HepG2 (cell line): Measurements from ENCODE around the gene CSHL1. TPM values are rescaled to one million over a fixed set of nuclear protein-coding genes. Genes with fewer than 3 reads are reported as not detected.
"Not testable (repeated sequence)": the region's sequence is repeated elsewhere in the genome, so short reads cannot be mapped to it uniquely, and the experiment has no call there.

Experiments
- ATAC-seq: fragments of 200-7000 bp; cut with Tn5 transposase; 3 replicates; pipeline ENCODE4 v1.9.1; 2020; ENCODE audit warnings: mild to moderate bottlenecking, moderate library complexity
- BruUV-seq: library from RNA; stranded (reverse); fragments of 400-500 nt; replicated peaks from 2 replicates; lab custom pipeline; 2021; lab: Mats Ljungman, UMichigan
- CTCF ChIA-PET: fragments of 300-600 bp; formaldehyde crosslinking; extraction: SDS; loops from one replicate; lab custom pipeline; 2021; ENCODE audit warnings: low total read pairs, inconsistent platforms, low intra/inter-chr PET ratio; lab: Yijun Ruan, JAX
- POLR2A ChIA-PET: fragments of 350-600 bp; sonication (Branson Sonifier 250); formaldehyde crosslinking; loops from one replicate; lab custom pipeline; 2020; ENCODE audit warnings: antibody characterized with exemption, inconsistent platforms; lab: Yijun Ruan, JAX
- DNase-seq: peaks from one replicate; pipeline ENCODE4 v3.0.0-alpha.2; 2015; ENCODE audit warnings: low spot score
- FAIRE-seq: peaks from 3 replicates; lab custom pipeline; 2011; peaks lifted over from hg19 to GRCh38; lab: Jason Lieb, UNC
- H2AFZ ChIP-seq: one replicate; pipeline ENCODE4 v1.6.1; 2011; ENCODE audit warnings: low read length, inconsistent platforms
- H3K27ac ChIP-seq: fragments of 300-600 bp; 3 replicates; pipeline ENCODE4 v1.8.0; 2011; ENCODE audit warnings: mixed run types, mild to moderate bottlenecking, mixed read lengths, low read length, inconsistent platforms; ENCODE audit not compliant: insufficient read depth; ENCODE audit errors: extremely low read length
- H3K27me3 ChIP-seq, 2 experiments: fragments of 200-600 bp in 1 of 2; 2 replicates in 1 of 2; 3 replicates in 1 of 2; pipeline versions ENCODE4 v1.6.0 to v1.8.0; 2011; ENCODE audit warnings: low read length in 2 of 2, mild to moderate bottlenecking in 2 of 2, moderate library complexity in 2 of 2, inconsistent platforms in 1 of 2; ENCODE audit not compliant: insufficient read depth in 2 of 2, control insufficient read depth in 1 of 2
- H3K36me3 ChIP-seq, 2 experiments: fragments of 200-600 bp in 1 of 2; replicated peaks in 1 of 2; 2 replicates in 1 of 2; 3 replicates in 1 of 2; pipeline versions ENCODE4 v1.5.1 to v1.8.0; 2011; ENCODE audit warnings: low read length in 2 of 2, inconsistent platforms in 1 of 2; ENCODE audit not compliant: insufficient read depth in 2 of 2, control insufficient read depth in 1 of 2
- H3K4me1 ChIP-seq: 2 replicates; pipeline ENCODE4 v1.5.1; 2012; ENCODE audit warnings: low read length, inconsistent platforms; ENCODE audit not compliant: insufficient read depth
- H3K4me2 ChIP-seq: 2 replicates; pipeline ENCODE4 v1.6.0; 2011; ENCODE audit warnings: low read depth, low read length, inconsistent platforms
- H3K4me3 ChIP-seq, 3 experiments: fragments of 200-600 bp in 1 of 3; sonication (generic), shearing (Covaris generic) in 1 of 3; replicated peaks in 1 of 3; 2 replicates each; pipeline ENCODE4 v1.5.1; 2011 to 2016; ENCODE audit warnings: low read length in 3 of 3, inconsistent platforms in 2 of 3, low read depth in 2 of 3, mild to moderate bottlenecking in 2 of 3, control low read depth in 1 of 3, mixed read lengths in 1 of 3; ENCODE audit not compliant: insufficient read depth in 1 of 3
- H3K79me2 ChIP-seq: one replicate; pipeline ENCODE4 v1.6.1; 2011; ENCODE audit warnings: low read length, inconsistent platforms; ENCODE audit not compliant: insufficient read depth
- H3K9ac ChIP-seq: 2 replicates; pipeline ENCODE4 v1.6.0; 2011; ENCODE audit warnings: mild to moderate bottlenecking, low read depth, low read length, inconsistent platforms; ENCODE audit not compliant: insufficient read depth
- H3K9me3 ChIP-seq: 2 replicates; pipeline ENCODE4 v1.5.1; 2012; ENCODE audit warnings: mild to moderate bottlenecking, low read length
- H4K20me1 ChIP-seq: 2 replicates; pipeline ENCODE4 v1.6.0; 2011; ENCODE audit warnings: inconsistent platforms, mild to moderate bottlenecking, low read length, moderate library complexity; ENCODE audit not compliant: insufficient read depth
- CEBPB ChIP-seq: IDR thresholded peaks from 2 replicates; pipeline ENCODE4 v1.6.1; 2011; ENCODE audit warnings: low read depth, low read length, improper control_type of control experiment, borderline replicate concordance
- CREBL2 ChIP-seq: sonication (generic); formaldehyde crosslinking; IDR thresholded peaks from 2 replicates; pipeline ENCODE4 v1.8.1; 2023; ENCODE audit warnings: missing genetic modification reagents, mild to moderate bottlenecking, borderline replicate concordance
- E2F5 ChIP-seq: sonication (generic); formaldehyde crosslinking; conservative IDR thresholded peaks from 2 replicates; pipeline ENCODE4 v1.4.0; 2020; ENCODE audit warnings: missing genetic modification reagents
- EEA1 ChIP-seq: sonication (generic); formaldehyde crosslinking; IDR thresholded peaks from 2 replicates; pipeline ENCODE4 v1.5.1; 2020; ENCODE audit warnings: mild to moderate bottlenecking, missing genetic modification reagents, borderline replicate concordance
- EZH2 ChIP-seq: conservative IDR thresholded peaks from 2 replicates; pipeline ENCODE4 v1.6.1; 2012; ENCODE audit warnings: mild to moderate bottlenecking, low read depth, low read length, moderate library complexity
- ISX ChIP-seq: sonication (generic); formaldehyde crosslinking; conservative IDR thresholded peaks from 2 replicates; pipeline ENCODE4 v1.5.0; 2020; ENCODE audit warnings: missing genetic modification reagents
- KDM5A ChIP-seq: fragments of 200-600 bp; sonication (generic); IDR thresholded peaks from 2 replicates; pipeline ENCODE4 v1.7.0; 2018; ENCODE audit warnings: antibody characterized with exemption, mild to moderate bottlenecking, low read length, borderline replicate concordance
- SP4 ChIP-seq: sonication (generic); formaldehyde crosslinking; IDR thresholded peaks from 2 replicates; pipeline ENCODE4 v1.8.1; 2023; ENCODE audit warnings: mild to moderate bottlenecking, missing genetic modification reagents
- ZBTB3 ChIP-seq: sonication (generic); formaldehyde crosslinking; IDR thresholded peaks from 2 replicates; pipeline ENCODE4 v1.4.0; 2020; ENCODE audit warnings: low read depth, mild to moderate bottlenecking, moderate library complexity, missing genetic modification reagents, borderline replicate concordance
- ZNF350 ChIP-seq: sonication (generic); formaldehyde crosslinking; IDR thresholded peaks from 2 replicates; pipeline ENCODE4 v1.4.0; 2020; ENCODE audit warnings: mild to moderate bottlenecking, low read depth, missing genetic modification reagents, borderline replicate concordance
- ZNF652 ChIP-seq: IDR thresholded peaks from 2 replicates; pipeline ENCODE4 v1.6.1; 2016; ENCODE audit warnings: low read depth, borderline replicate concordance
- ZNF781 ChIP-seq: sonication (generic); formaldehyde crosslinking; IDR thresholded peaks from 2 replicates; pipeline ENCODE4 v1.5.1; 2020; ENCODE audit warnings: borderline replicate concordance, mild to moderate bottlenecking, missing genetic modification reagents; ENCODE audit errors: not compliant biosample characterization
- ZNF883 ChIP-seq: sonication (generic); formaldehyde crosslinking; IDR thresholded peaks from 2 replicates; pipeline ENCODE4 v1.5.1; 2020; ENCODE audit warnings: mild to moderate bottlenecking, missing genetic modification reagents; ENCODE audit errors: not compliant biosample characterization
- WGBS: methylation state at CpG from one replicate; pipeline ENCODE4 v1.1.6; 2017; ENCODE audit warnings: low lambda C conversion rate; 5-methylcytosine and 5-hydroxymethylcytosine counted together
- in situ Hi-C: cut with HindIII; loops from 2 replicates; pipeline ENCODE4 v1.10.0; 2017; ENCODE audit warnings: low pct_unique_long_range_greater_than_20kb; ENCODE audit not compliant: extremely low pct_ligation_motif_present
- intact Hi-C: fragments of 100-400 bp; cut with micrococcal nuclease; formaldehyde crosslinking; loops from one replicate; pipeline ENCODE4 v1.10.0; 2022; ENCODE audit not compliant: unreplicated experiment
- polyA plus RNA-seq, 8 experiments: library from polyadenylated mRNA; depleted of rRNA in 3 of 8; stranded (reverse) in 7 of 8; unstranded in 1 of 8; fragments of >200 nt; fragmentation: Illumina TruSeq in 4 of 8; extraction: Trizol in 4 of 8; gene quantifications; 2 replicates each; pipeline versions ENCODE4 v1.2.1 to v1.2.3, GENCODE V29; 2011 to 2016; ENCODE audit warnings: low read depth in 4 of 8, missing spikeins in 1 of 8, mixed read lengths in 1 of 8; ENCODE audit not compliant: insufficient read depth in 1 of 8
- total RNA-seq, 5 experiments: library from RNA; depleted of rRNA; stranded (reverse); fragments of >200 nt; fragmentation: Illumina TruSeq; extraction: Trizol; gene quantifications; 2 replicates each; pipeline ENCODE4 v1.2.3, GENCODE V29; 2016; ENCODE audit warnings: low read depth in 1 of 5
- TF ChIP-seq, protein P1 (sequence below): sonication (generic); formaldehyde crosslinking; IDR thresholded peaks from 2 replicates; pipeline ENCODE4 v1.9.0; 2021; ENCODE audit warnings: missing genetic modification reagents, borderline replicate concordance

CSHL1 gene
- total and polyA plus RNA-seq, 2 of the 13 experiments (the other 11 are each of a cell fraction or from before 2014, with no cell fraction given), result not detected

DNA sequence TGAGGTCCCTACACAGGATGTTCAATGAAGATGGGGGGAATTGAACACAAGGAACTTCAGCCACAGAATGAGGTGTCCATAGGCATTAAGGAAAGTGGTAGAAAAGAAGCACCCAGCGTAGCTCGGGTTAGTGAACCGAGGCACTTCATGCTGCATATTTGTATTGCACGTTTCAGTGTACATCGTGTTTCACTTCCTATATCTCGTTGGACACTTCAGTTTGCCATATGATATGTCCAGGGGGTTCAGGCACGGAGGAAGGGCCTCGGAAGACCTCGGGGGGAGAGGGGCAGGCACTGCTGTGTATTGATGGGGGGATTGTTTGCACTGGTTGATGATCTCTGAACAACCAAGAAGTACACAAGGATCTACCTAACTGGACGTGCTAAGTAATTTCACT, 4.7 kb upstream of the CSHL1 start:
- POLR2A ChIA-PET, H3K79me2 ChIP-seq, H3K9ac ChIP-seq, H3K36me3 ChIP-seq, CTCF ChIA-PET, H3K4me2 ChIP-seq, H3K9me3 ChIP-seq, in situ Hi-C loops, H3K4me3 ChIP-seq, H2AFZ ChIP-seq, BruUV-seq, H3K27ac ChIP-seq, DNase-seq, H4K20me1 ChIP-seq, FAIRE-seq, ATAC-seq: not testable (repeated sequence)
- intact Hi-C loops, result loop anchor here (5.0 to 10.0 kb wide), 3 partner anchors 77 to 219 kb away; partner anchors contain the start of gene ERN1
- Histone ChIP-seq H3K4me1 (peaks cover 25% of the 10 kb centered on the region), H3K27me3 (peaks cover 1 to 40% of the 10 kb centered on the region in 2 experiments; a peak in 3 of 5 replicates)
- 4% methylated on average over 10 of the region's 10 CpGs for WGBS

DNA sequence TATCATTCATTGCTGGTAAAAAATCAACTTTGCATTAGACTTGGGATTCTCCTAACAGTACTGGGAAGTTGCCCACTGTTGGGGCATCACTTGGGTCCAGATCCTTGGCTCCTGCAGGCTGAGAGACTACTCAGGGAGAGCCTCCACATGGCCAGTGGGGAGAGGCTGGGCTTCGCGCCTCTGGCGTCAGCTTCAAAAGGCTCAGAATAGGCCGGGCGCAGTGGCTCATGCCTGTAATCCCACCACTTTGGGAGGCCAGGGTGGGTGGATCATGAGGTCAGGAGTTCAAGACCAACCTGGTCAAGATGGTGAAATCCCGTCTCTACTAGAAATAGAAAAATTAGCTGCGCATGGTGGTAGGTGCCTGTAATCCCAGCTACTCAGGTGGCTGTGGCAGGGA, 3.4 kb upstream of the CSHL1 start:
- no peaks in the 10 kb centered on the region for H3K9me3 ChIP-seq
- intact Hi-C loops, result loop anchor here (10.0 kb wide), 1 partner anchor 220 kb away; the partner anchor contains the start of gene ERN1

More for the DNA sequence above, 3.4 kb upstream of the CSHL1 start:
- Histone ChIP-seq H3K4me3 (no peak overlapping the region), H3K27ac (no peak overlapping the region), H4K20me1 (no peaks in the 10 kb centered on the region), H3K36me3 (no peaks in the 10 kb centered on the region), H3K27me3 (peaks cover 4 to 52% of the 10 kb centered on the region in 2 experiments; a peak in 4 of 5 replicates), H3K9ac (no peak overlapping the region), H2AFZ (no peak overlapping the region), H3K4me2 (no peak overlapping the region), H3K4me1 (peaks cover 16% of the 10 kb centered on the region), H3K79me2 (no peaks in the 10 kb centered on the region)
- in situ Hi-C loops, result loop anchor here (5.0 kb wide), 1 partner anchor 33 kb away; no protein-coding TSS in a partner anchor
- FAIRE-seq (no peak), DNase-seq (no peak), ATAC-seq (no peak)
- WGBS, result 64% methylated on average over 7 of the region's 7 CpGs
- TF ChIP-seq ZBTB3, result no peak
- no peak for TF ChIP-seq ZNF350
- TF ChIP-seq CREBL2, result no peak
- TF ChIP-seq, protein P1, sequence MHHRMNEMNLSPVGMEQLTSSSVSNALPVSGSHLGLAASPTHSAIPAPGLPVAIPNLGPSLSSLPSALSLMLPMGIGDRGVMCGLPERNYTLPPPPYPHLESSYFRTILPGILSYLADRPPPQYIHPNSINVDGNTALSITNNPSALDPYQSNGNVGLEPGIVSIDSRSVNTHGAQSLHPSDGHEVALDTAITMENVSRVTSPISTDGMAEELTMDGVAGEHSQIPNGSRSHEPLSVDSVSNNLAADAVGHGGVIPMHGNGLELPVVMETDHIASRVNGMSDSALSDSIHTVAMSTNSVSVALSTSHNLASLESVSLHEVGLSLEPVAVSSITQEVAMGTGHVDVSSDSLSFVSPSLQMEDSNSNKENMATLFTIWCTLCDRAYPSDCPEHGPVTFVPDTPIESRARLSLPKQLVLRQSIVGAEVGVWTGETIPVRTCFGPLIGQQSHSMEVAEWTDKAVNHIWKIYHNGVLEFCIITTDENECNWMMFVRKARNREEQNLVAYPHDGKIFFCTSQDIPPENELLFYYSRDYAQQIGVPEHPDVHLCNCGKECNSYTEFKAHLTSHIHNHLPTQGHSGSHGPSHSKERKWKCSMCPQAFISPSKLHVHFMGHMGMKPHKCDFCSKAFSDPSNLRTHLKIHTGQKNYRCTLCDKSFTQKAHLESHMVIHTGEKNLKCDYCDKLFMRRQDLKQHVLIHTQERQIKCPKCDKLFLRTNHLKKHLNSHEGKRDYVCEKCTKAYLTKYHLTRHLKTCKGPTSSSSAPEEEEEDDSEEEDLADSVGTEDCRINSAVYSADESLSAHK (CRISPR knock-in tag), result no peak
- no peak for TF ChIP-seq ISX
- TF ChIP-seq KDM5A, result no peak
- no peak for TF ChIP-seq EEA1
- no peak for TF ChIP-seq ZNF781 (CRISPR knock-in tag)
- no peak for TF ChIP-seq ZNF652 (CRISPR knock-in tag)
- no peak for TF ChIP-seq E2F5 (CRISPR knock-in tag)
- TF ChIP-seq EZH2, result no peak
- TF ChIP-seq ZNF883 (CRISPR knock-in tag), result no peak
- TF ChIP-seq SP4, result no peak
- no peak for TF ChIP-seq CEBPB
- ChIA-PET POLR2A (no interaction called here), CTCF (no interaction called here)
- no TSS peak for BruUV-seq
